Measurements from ENCODE around the gene KLHL6.

- no peak for TF ChIP-seq TCF12 (IDR thresholded peaks at IDR 0.05)
- TF ChIP-seq TCF12 (CRISPR knock-in tag; IDR thresholded peaks at IDR 0.05) = no peak
- TF ChIP-seq RBM22 (optimal IDR thresholded peaks at IDR 0.05; ENCODE audit: low read length) = no peak
- TF ChIP-seq REST (IDR thresholded peaks at IDR 0.05; ENCODE audit: borderline replicate concordance in 1 of 2, low read depth in 1 of 2, low read length in 2 of 2) = no peak
- TF ChIP-seq JUN (CRISPR knock-in tag; IDR thresholded peaks at IDR 0.05) = no peak
- TF ChIP-seq SRSF1 (optimal IDR thresholded peaks at IDR 0.05; ENCODE audit: low read depth, low read length) = no peak
- no peak for TF ChIP-seq FOXM1 (CRISPR knock-in tag; IDR thresholded peaks at IDR 0.05)
- TF ChIP-seq, protein P1, sequence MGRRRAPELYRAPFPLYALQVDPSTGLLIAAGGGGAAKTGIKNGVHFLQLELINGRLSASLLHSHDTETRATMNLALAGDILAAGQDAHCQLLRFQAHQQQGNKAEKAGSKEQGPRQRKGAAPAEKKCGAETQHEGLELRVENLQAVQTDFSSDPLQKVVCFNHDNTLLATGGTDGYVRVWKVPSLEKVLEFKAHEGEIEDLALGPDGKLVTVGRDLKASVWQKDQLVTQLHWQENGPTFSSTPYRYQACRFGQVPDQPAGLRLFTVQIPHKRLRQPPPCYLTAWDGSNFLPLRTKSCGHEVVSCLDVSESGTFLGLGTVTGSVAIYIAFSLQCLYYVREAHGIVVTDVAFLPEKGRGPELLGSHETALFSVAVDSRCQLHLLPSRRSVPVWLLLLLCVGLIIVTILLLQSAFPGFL (CRISPR knock-in tag; IDR thresholded peaks at IDR 0.05) = no peak
- no peak for TF ChIP-seq PAWR (CRISPR knock-in tag; IDR thresholded peaks at IDR 0.05; ENCODE audit: borderline replicate concordance)
- no peak for TF ChIP-seq NCOR1 (IDR thresholded peaks at IDR 0.05; ENCODE audit: borderline replicate concordance, low read length)
- TF ChIP-seq POLR2A (IDR thresholded peaks at IDR 0.05; ENCODE audit: insufficient read depth in 1 of 2, low read depth in 2 of 2, low read length in 2 of 2) = no peak
- TF ChIP-seq SP1 (IDR thresholded peaks at IDR 0.05) = no peak
- no peak for TF ChIP-seq SP1 (CRISPR knock-in tag; IDR thresholded peaks at IDR 0.05)
- TF ChIP-seq GTF2F1 (IDR thresholded peaks at IDR 0.05; ENCODE audit: low read length) = no peak
- TF ChIP-seq, protein P2, sequence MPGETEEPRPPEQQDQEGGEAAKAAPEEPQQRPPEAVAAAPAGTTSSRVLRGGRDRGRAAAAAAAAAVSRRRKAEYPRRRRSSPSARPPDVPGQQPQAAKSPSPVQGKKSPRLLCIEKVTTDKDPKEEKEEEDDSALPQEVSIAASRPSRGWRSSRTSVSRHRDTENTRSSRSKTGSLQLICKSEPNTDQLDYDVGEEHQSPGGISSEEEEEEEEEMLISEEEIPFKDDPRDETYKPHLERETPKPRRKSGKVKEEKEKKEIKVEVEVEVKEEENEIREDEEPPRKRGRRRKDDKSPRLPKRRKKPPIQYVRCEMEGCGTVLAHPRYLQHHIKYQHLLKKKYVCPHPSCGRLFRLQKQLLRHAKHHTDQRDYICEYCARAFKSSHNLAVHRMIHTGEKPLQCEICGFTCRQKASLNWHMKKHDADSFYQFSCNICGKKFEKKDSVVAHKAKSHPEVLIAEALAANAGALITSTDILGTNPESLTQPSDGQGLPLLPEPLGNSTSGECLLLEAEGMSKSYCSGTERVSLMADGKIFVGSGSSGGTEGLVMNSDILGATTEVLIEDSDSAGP (CRISPR knock-in tag; IDR thresholded peaks at IDR 0.05; ENCODE audit: borderline replicate concordance) = no peak
- no peak for TF ChIP-seq ZNF780A (CRISPR knock-in tag; IDR thresholded peaks at IDR 0.05)
Measured at GRCh38 chr3:183541235-183541655, 14.3 kb downstream of the KLHL6 start.

Data from HepG2 (cell line).